SKM-1 (cell line): ENCODE data around the gene UBXN11.
A peak's percentile ranks its signal among the peaks of the same experiment; 100 is the strongest.

Experiments used
- DNase-seq: peaks from one replicate; lab custom pipeline; 2025; ENCODE audit not compliant: unreplicated experiment; lab: John Stamatoyannopoulos, UW

Gene UBXN11

GRCh38 chr1:26274801-26275425 lies 31.5 kb downstream of the UBXN11 start:
- DNase-seq = peak; percentile 83

GRCh38 chr1:26269198-26269550 lies 37.3 kb downstream of the UBXN11 start:
- no peak for DNase-seq

GRCh38 chr1:26268290-26269197 lies 37.9 kb downstream of the UBXN11 start:
- DNase-seq = no peak

GRCh38 chr1:26265405-26265804 lies 41.0 kb downstream of the UBXN11 start:
- no peak for DNase-seq

GRCh38 chr1:26263212-26263611 lies 43.2 kb downstream of the UBXN11 start:
- DNase-seq = no peak

GRCh38 chr1:26259578-26259977 lies 46.9 kb downstream of the UBXN11 start:
- DNase-seq = peak; percentile 89

- DNase-seq = no peak
These were observed 47.4 kb downstream of the UBXN11 start for GRCh38 chr1:26259005-26259404.

- DNase-seq = no peak
These were observed 49.2 kb downstream of the UBXN11 start for GRCh38 chr1:26257222-26257621.

- no peak for DNase-seq
These were observed 52.0 kb downstream of the UBXN11 start for GRCh38 chr1:26254404-26254803.

GRCh38 chr1:26252718-26253117 lies 53.7 kb downstream of the UBXN11 start:
- no peak for DNase-seq

- no peak for DNase-seq
These were observed 66.5 kb downstream of the UBXN11 start for GRCh38 chr1:26239936-26240335.

- peak; percentile 35 for DNase-seq
These were observed 69.0 kb downstream of the UBXN11 start for GRCh38 chr1:26237230-26237966.

GRCh38 chr1:26234644-26235370 lies 71.6 kb downstream of the UBXN11 start:
- no peak for DNase-seq

GRCh38 chr1:26233903-26234643 lies 72.4 kb downstream of the UBXN11 start, which contains the start of gene CEP85:
Gene CEP85, plus strand, starts transcription at chr1:26234200. Its CDS starts 5,584 bp downstream, at chr1:26239784.
- peak; percentile 98 for DNase-seq
